DMS 273 (cell line): ENCODE measurements around the gene SND1.

Experiments used
- DNase-seq: peaks from one replicate; lab custom pipeline; 2025; ENCODE audit not compliant: unreplicated experiment; lab: John Stamatoyannopoulos, UW

SND1 gene

GRCh38 chr7:127858091-127858914, 206.3 kb downstream of the SND1 start:
- DNase-seq: peak; percentile 36

GRCh38 chr7:127858915-127859189, 206.9 kb downstream of the SND1 start:
- no peak for DNase-seq

GRCh38 chr7:127859330-127859729, 207.3 kb downstream of the SND1 start:
- DNase-seq: no peak

- no peak for DNase-seq
These were observed 210.5 kb downstream of the SND1 start for GRCh38 chr7:127862525-127862924.

- peak; percentile 26 for DNase-seq
These were observed 211.1 kb downstream of the SND1 start for GRCh38 chr7:127863082-127863481.

- DNase-seq: no peak
These were observed 213.5 kb downstream of the SND1 start for GRCh38 chr7:127865466-127865865.

- DNase-seq: no peak
These were observed 218.4 kb downstream of the SND1 start for GRCh38 chr7:127870231-127870907.

GRCh38 chr7:127871226-127871625, 219.2 kb downstream of the SND1 start:
- DNase-seq: no peak

- no peak for DNase-seq
These were observed 220.1 kb downstream of the SND1 start for GRCh38 chr7:127872122-127872521.

GRCh38 chr7:127873151-127873550, 221.2 kb downstream of the SND1 start:
- no peak for DNase-seq

- DNase-seq: peak; percentile 34
These were observed 222.0 kb downstream of the SND1 start for GRCh38 chr7:127873715-127874636.

- no peak for DNase-seq
These were observed 223.1 kb downstream of the SND1 start for GRCh38 chr7:127874951-127875608.

GRCh38 chr7:127876393-127876792, 224.4 kb downstream of the SND1 start:
- no peak for DNase-seq

- no peak for DNase-seq
These were observed 226.0 kb downstream of the SND1 start for GRCh38 chr7:127877951-127878350.

GRCh38 chr7:127878791-127879190, 226.8 kb downstream of the SND1 start:
- no peak for DNase-seq

GRCh38 chr7:127879436-127879835, 227.4 kb downstream of the SND1 start:
- no peak for DNase-seq

GRCh38 chr7:127879942-127880341, 227.9 kb downstream of the SND1 start:
- no peak for DNase-seq

- DNase-seq: no peak
These were observed 228.5 kb downstream of the SND1 start for GRCh38 chr7:127880454-127880853.

- DNase-seq: no peak
These were observed 229.6 kb downstream of the SND1 start for GRCh38 chr7:127881564-127881963.

- peak; percentile 58 for DNase-seq
These were observed 230.4 kb downstream of the SND1 start for GRCh38 chr7:127882313-127882920.
